ENCODE measurements around the gene DMRTC2.

GRCh38 chr19:41796362-41796761, 48.5 kb upstream of the DMRTC2 start, which contains the start of gene CEACAM3:
- TF ChIP-seq CTCF (IDR thresholded peaks at IDR 0.05; ENCODE audit: borderline replicate concordance, extremely low read depth, low read length, poor library complexity, severe bottlenecking): no peak
- no peak for TF ChIP-seq EZH2 (IDR thresholded peaks at IDR 0.05; ENCODE audit: borderline replicate concordance, low read depth, low read length, severe bottlenecking)
